ENCODE results near the gene PXDN.

- TF ChIP-seq EZH2 (IDR thresholded peaks at IDR 0.05) (no peak), POLR2AphosphoS5 (IDR thresholded peaks at IDR 0.05; ENCODE audit: borderline replicate concordance, low read depth, low read length) (no peak), FOXP2 (optimal IDR thresholded peaks at IDR 0.05; ENCODE audit: control extremely low read depth, extremely low read length, insufficient read depth) (no peak)
These were observed 98.4 kb downstream of the PXDN start for GRCh38 chr2:1645761-1646476.
